ENCODE data around the gene MEN1. TPM values are rescaled to one million over a fixed set of nuclear protein-coding genes. Genes with fewer than 3 reads are reported as not detected.

The MEN1 gene
- total RNA-seq, 2 donors from 2014 or later: 25.8 to 27.0 TPM

GRCh38 chr11:64762674-64763525, 47.5 kb downstream of the MEN1 start:
- Mint-ChIP-seq H3K27me3 (no peaks in the 10 kb centered on the region), H3K27ac (peak overlapping the region; percentile 95), H3K4me1 (peaks cover 64% of the 10 kb centered on the region), H3K4me3 (peak overlapping the region; percentile 95), H3K36me3 (ENCODE audit: low read depth) (peaks cover 21% of the 10 kb centered on the region)
- DNase-seq (no peak), ATAC-seq (peak; percentile 12)
- H3K9me3 ChIP-seq (ENCODE audit: control insufficient read depth, low read length, poor library complexity, severe bottlenecking): no peaks in the 10 kb centered on the region

- no peak for ATAC-seq
Measured at GRCh38 chr11:64762277-64762673, 48.1 kb downstream of the MEN1 start.

GRCh38 chr11:64760759-64761420, 49.5 kb downstream of the MEN1 start:
- DNase-seq: no peak
- H3K9me3 ChIP-seq (ENCODE audit: control insufficient read depth, low read length, poor library complexity, severe bottlenecking): no peaks in the 10 kb centered on the region
- no peaks in the 10 kb centered on the region for H3K27me3 Mint-ChIP-seq
- peak; percentile 3 for ATAC-seq
- H3K4me3 Mint-ChIP-seq: peak overlapping the region; percentile 81
- peaks cover 58% of the 10 kb centered on the region for H3K4me1 Mint-ChIP-seq
- peak overlapping the region; percentile 95 for H3K27ac Mint-ChIP-seq
- peaks cover 14% of the 10 kb centered on the region for H3K36me3 Mint-ChIP-seq (ENCODE audit: low read depth)

More at GRCh38 chr11:64762277-64762673, 48.1 kb downstream of the MEN1 start:
- no peaks in the 10 kb centered on the region for H3K9me3 ChIP-seq (ENCODE audit: control insufficient read depth, low read length, poor library complexity, severe bottlenecking)
- Mint-ChIP-seq H3K27ac (peak overlapping the region; percentile 95), H3K27me3 (no peaks in the 10 kb centered on the region), H3K4me1 (peaks cover 62% of the 10 kb centered on the region), H3K4me3 (peak overlapping the region; percentile 95), H3K36me3 (ENCODE audit: low read depth) (peaks cover 17% of the 10 kb centered on the region)
- no peak for DNase-seq

- no peaks in the 10 kb centered on the region for H3K27me3 Mint-ChIP-seq
- ATAC-seq (peak; percentile 8), DNase-seq (no peak)
- H3K4me1 Mint-ChIP-seq: peaks cover 51% of the 10 kb centered on the region
- H3K4me3 Mint-ChIP-seq: peak within 1 kb of the TSS; percentile 81
- peaks cover 11% of the 10 kb centered on the region for H3K36me3 Mint-ChIP-seq (ENCODE audit: low read depth)
- H3K27ac Mint-ChIP-seq: peak within 1 kb of the TSS; percentile 95
- no peaks in the 10 kb centered on the region for H3K9me3 ChIP-seq (ENCODE audit: control insufficient read depth, low read length, poor library complexity, severe bottlenecking)
Measured at GRCh38 chr11:64759722-64760719, 50.3 kb downstream of the MEN1 start, which contains the start of gene PYGM. TSS of gene PYGM (minus strand) at chr11:64759974. CDS start at chr11:64759898, 76 bp downstream.

- Mint-ChIP-seq H3K27ac (peak overlapping the region; percentile 95), H3K4me1 (peaks cover 43% of the 10 kb centered on the region)
- no peak for DNase-seq
Measured at GRCh38 chr11:64759131-64759721, 51.1 kb downstream of the MEN1 start.

GRCh38 chr11:64758330-64759079, 51.8 kb downstream of the MEN1 start:
- Mint-ChIP-seq H3K4me3 (peak overlapping the region; percentile 81), H3K27ac (peak overlapping the region; percentile 81), H3K36me3 (ENCODE audit: low read depth) (peaks cover 4% of the 10 kb centered on the region), H3K4me1 (peaks cover 36% of the 10 kb centered on the region), H3K27me3 (no peaks in the 10 kb centered on the region)
- H3K9me3 ChIP-seq (ENCODE audit: control insufficient read depth, low read length, poor library complexity, severe bottlenecking): no peaks in the 10 kb centered on the region
- DNase-seq (no peak), ATAC-seq (no peak)

More at GRCh38 chr11:64759131-64759721, 51.1 kb downstream of the MEN1 start:
- no peaks in the 10 kb centered on the region for H3K27me3 Mint-ChIP-seq
- H3K9me3 ChIP-seq (ENCODE audit: control insufficient read depth, low read length, poor library complexity, severe bottlenecking): no peaks in the 10 kb centered on the region
- peak overlapping the region; percentile 81 for H3K4me3 Mint-ChIP-seq
- peaks cover 5% of the 10 kb centered on the region for H3K36me3 Mint-ChIP-seq (ENCODE audit: low read depth)
- no peak for ATAC-seq

GRCh38 chr11:64757549-64758329, 52.6 kb downstream of the MEN1 start:
- no peak for ATAC-seq
- Mint-ChIP-seq H3K4me1 (peaks cover 28% of the 10 kb centered on the region), H3K27me3 (no peaks in the 10 kb centered on the region), H3K4me3 (no peak overlapping the region), H3K27ac (peak overlapping the region; percentile 81), H3K36me3 (ENCODE audit: low read depth) (peaks cover 3% of the 10 kb centered on the region)
- H3K9me3 ChIP-seq (ENCODE audit: control insufficient read depth, low read length, poor library complexity, severe bottlenecking): no peaks in the 10 kb centered on the region
- DNase-seq: no peak

GRCh38 chr11:64755681-64756361, 54.5 kb downstream of the MEN1 start:
- H3K9me3 ChIP-seq (ENCODE audit: control insufficient read depth, low read length, poor library complexity, severe bottlenecking): no peaks in the 10 kb centered on the region
- ATAC-seq (no peak), DNase-seq (no peak)
- Mint-ChIP-seq H3K27me3 (no peaks in the 10 kb centered on the region), H3K27ac (no peak overlapping the region), H3K36me3 (ENCODE audit: low read depth) (no peaks in the 10 kb centered on the region), H3K4me3 (no peak overlapping the region), H3K4me1 (peaks cover 19% of the 10 kb centered on the region)

- Mint-ChIP-seq H3K4me3 (no peak overlapping the region), H3K4me1 (peaks cover 23% of the 10 kb centered on the region), H3K27ac (no peak overlapping the region), H3K27me3 (no peaks in the 10 kb centered on the region), H3K36me3 (ENCODE audit: low read depth) (no peaks in the 10 kb centered on the region)
- H3K9me3 ChIP-seq (ENCODE audit: control insufficient read depth, low read length, poor library complexity, severe bottlenecking): no peaks in the 10 kb centered on the region
- ATAC-seq (no peak), DNase-seq (no peak)
Measured at GRCh38 chr11:64754919-64755662, 55.3 kb downstream of the MEN1 start.

GRCh38 chr11:64754124-64754918, 56.0 kb downstream of the MEN1 start:
- H3K27ac Mint-ChIP-seq: no peak overlapping the region
- no peak for ATAC-seq
- no peak for DNase-seq

More at GRCh38 chr11:64754124-64754918, 56.0 kb downstream of the MEN1 start:
- H3K27me3 Mint-ChIP-seq: no peaks in the 10 kb centered on the region
- H3K4me3 Mint-ChIP-seq: no peak overlapping the region
- no peaks in the 10 kb centered on the region for H3K9me3 ChIP-seq (ENCODE audit: control insufficient read depth, low read length, poor library complexity, severe bottlenecking)
- H3K4me1 Mint-ChIP-seq: peaks cover 18% of the 10 kb centered on the region
- H3K36me3 Mint-ChIP-seq (ENCODE audit: low read depth): no peaks in the 10 kb centered on the region

Data from T-helper 17 cell (primary cell).